Activated naive CD8-positive, alpha-beta T cell treated with anti-CD3 and anti-CD28 coated beads for 36 hours (primary cell): ENCODE results near the gene RELN. TPM values are rescaled to one million over a fixed set of nuclear protein-coding genes. Genes with fewer than 3 reads are reported as not detected.

ENCODE experiments used
- DNase-seq: peaks from one replicate; pipeline ENCODE4 v3.0.0; 2021
- H3K27ac Mint-ChIP-seq: one replicate; pipeline ENCODE4 v1.8.0; 2022; ENCODE audit warnings: mild to moderate bottlenecking, moderate library complexity, mixed read lengths
- H3K27me3 Mint-ChIP-seq: one replicate; pipeline ENCODE4 v1.8.0; 2022; ENCODE audit warnings: mild to moderate bottlenecking, mixed read lengths
- H3K36me3 Mint-ChIP-seq: one replicate; pipeline ENCODE4 v1.8.0; 2021; ENCODE audit warnings: mild to moderate bottlenecking, mixed read lengths
- H3K4me1 Mint-ChIP-seq: one replicate; pipeline ENCODE4 v1.8.0; 2021; ENCODE audit warnings: mixed read lengths
- H3K4me3 Mint-ChIP-seq: one replicate; pipeline ENCODE4 v1.8.0; 2022; ENCODE audit warnings: mild to moderate bottlenecking, moderate library complexity, mixed read lengths
- H3K9me3 Mint-ChIP-seq: one replicate; pipeline ENCODE4 v1.8.0; 2022; ENCODE audit warnings: mixed read lengths
- total RNA-seq, 2 experiments: library from RNA; stranded (reverse); gene quantifications; one replicate each; pipeline ENCODE4 v1.2.3, GENCODE V29; 2021

Gene RELN
- total RNA-seq, 2 experiments from 2014 or later: not detected

GRCh38 chr7:103762065-103762760 is 227.2 kb downstream of the RELN start:
- no peak for DNase-seq
- Mint-ChIP-seq H3K4me3 (no peak overlapping the region), H3K27ac (no peak overlapping the region), H3K27me3 (peaks cover 3% of the 10 kb centered on the region), H3K4me1 (no peaks in the 10 kb centered on the region), H3K9me3 (no peaks in the 10 kb centered on the region), H3K36me3 (no peaks in the 10 kb centered on the region)

GRCh38 chr7:103752995-103753394 is 236.5 kb downstream of the RELN start:
- H3K27ac Mint-ChIP-seq: no peak overlapping the region
- no peaks in the 10 kb centered on the region for H3K27me3 Mint-ChIP-seq
- no peak for DNase-seq
- no peak overlapping the region for H3K4me3 Mint-ChIP-seq
- no peaks in the 10 kb centered on the region for H3K4me1 Mint-ChIP-seq
- H3K9me3 Mint-ChIP-seq: no peaks in the 10 kb centered on the region
- H3K36me3 Mint-ChIP-seq: no peaks in the 10 kb centered on the region

GRCh38 chr7:103751311-103751880 is 238.1 kb downstream of the RELN start:
- DNase-seq: no peak
- H3K4me3 Mint-ChIP-seq: no peak overlapping the region
- no peaks in the 10 kb centered on the region for H3K4me1 Mint-ChIP-seq
- H3K27ac Mint-ChIP-seq: no peak overlapping the region
- no peaks in the 10 kb centered on the region for H3K9me3 Mint-ChIP-seq
- no peaks in the 10 kb centered on the region for H3K27me3 Mint-ChIP-seq
- no peaks in the 10 kb centered on the region for H3K36me3 Mint-ChIP-seq

GRCh38 chr7:103748680-103749079 is 240.8 kb downstream of the RELN start:
- H3K27ac Mint-ChIP-seq: no peak overlapping the region
- no peaks in the 10 kb centered on the region for H3K9me3 Mint-ChIP-seq
- no peaks in the 10 kb centered on the region for H3K36me3 Mint-ChIP-seq
- H3K27me3 Mint-ChIP-seq: no peaks in the 10 kb centered on the region
- no peak for DNase-seq
- H3K4me1 Mint-ChIP-seq: no peaks in the 10 kb centered on the region
- H3K4me3 Mint-ChIP-seq: no peak overlapping the region

- DNase-seq: no peak
- H3K27ac Mint-ChIP-seq: no peak overlapping the region
- no peaks in the 10 kb centered on the region for H3K9me3 Mint-ChIP-seq
- no peak overlapping the region for H3K4me3 Mint-ChIP-seq
- no peaks in the 10 kb centered on the region for H3K4me1 Mint-ChIP-seq
- no peaks in the 10 kb centered on the region for H3K36me3 Mint-ChIP-seq
- peaks cover 15% of the 10 kb centered on the region for H3K27me3 Mint-ChIP-seq
These were observed 254.1 kb downstream of the RELN start for GRCh38 chr7:103735377-103735776.

- Mint-ChIP-seq H3K27me3 (peaks cover 7% of the 10 kb centered on the region), H3K4me3 (no peak overlapping the region), H3K27ac (no peak overlapping the region), H3K4me1 (no peaks in the 10 kb centered on the region), H3K9me3 (no peaks in the 10 kb centered on the region), H3K36me3 (no peaks in the 10 kb centered on the region)
- DNase-seq: no peak
These were observed 258.3 kb downstream of the RELN start for GRCh38 chr7:103731169-103731568.

GRCh38 chr7:103729026-103729425 is 260.4 kb downstream of the RELN start:
- Mint-ChIP-seq H3K27ac (no peak overlapping the region), H3K4me3 (no peak overlapping the region), H3K27me3 (peaks cover 7% of the 10 kb centered on the region), H3K36me3 (no peaks in the 10 kb centered on the region), H3K9me3 (no peaks in the 10 kb centered on the region), H3K4me1 (no peaks in the 10 kb centered on the region)
- no peak for DNase-seq

- no peak for DNase-seq
- H3K9me3 Mint-ChIP-seq: no peaks in the 10 kb centered on the region
- H3K4me1 Mint-ChIP-seq: no peaks in the 10 kb centered on the region
- no peaks in the 10 kb centered on the region for H3K36me3 Mint-ChIP-seq
- H3K27me3 Mint-ChIP-seq: peaks cover 7% of the 10 kb centered on the region
- H3K27ac Mint-ChIP-seq: no peak overlapping the region
- H3K4me3 Mint-ChIP-seq: no peak overlapping the region
These were observed 261.4 kb downstream of the RELN start for GRCh38 chr7:103727982-103728610.

GRCh38 chr7:103719070-103719469 is 270.4 kb downstream of the RELN start:
- Mint-ChIP-seq H3K27me3 (peaks cover 22% of the 10 kb centered on the region), H3K4me3 (no peak overlapping the region), H3K27ac (no peak overlapping the region), H3K9me3 (no peaks in the 10 kb centered on the region), H3K4me1 (no peaks in the 10 kb centered on the region), H3K36me3 (no peaks in the 10 kb centered on the region)
- no peak for DNase-seq

GRCh38 chr7:103718482-103719061 is 270.9 kb downstream of the RELN start:
- Mint-ChIP-seq H3K36me3 (no peaks in the 10 kb centered on the region), H3K9me3 (no peaks in the 10 kb centered on the region), H3K4me1 (no peaks in the 10 kb centered on the region), H3K4me3 (no peak overlapping the region), H3K27ac (no peak overlapping the region), H3K27me3 (peaks cover 22% of the 10 kb centered on the region)
- no peak for DNase-seq

GRCh38 chr7:103717574-103717973 is 271.9 kb downstream of the RELN start:
- Mint-ChIP-seq H3K27ac (no peak overlapping the region), H3K4me1 (no peaks in the 10 kb centered on the region), H3K27me3 (peaks cover 22% of the 10 kb centered on the region), H3K9me3 (no peaks in the 10 kb centered on the region), H3K4me3 (no peak overlapping the region), H3K36me3 (no peaks in the 10 kb centered on the region)
- no peak for DNase-seq

- H3K27ac Mint-ChIP-seq: no peak overlapping the region
- H3K4me3 Mint-ChIP-seq: no peak overlapping the region
- no peaks in the 10 kb centered on the region for H3K4me1 Mint-ChIP-seq
- DNase-seq: no peak
- H3K9me3 Mint-ChIP-seq: no peaks in the 10 kb centered on the region
- peaks cover 18% of the 10 kb centered on the region for H3K27me3 Mint-ChIP-seq
- H3K36me3 Mint-ChIP-seq: no peaks in the 10 kb centered on the region
These were observed 273.9 kb downstream of the RELN start for GRCh38 chr7:103715376-103716120.

GRCh38 chr7:103714376-103714927 is 275.0 kb downstream of the RELN start:
- no peaks in the 10 kb centered on the region for H3K9me3 Mint-ChIP-seq
- H3K27ac Mint-ChIP-seq: no peak overlapping the region

GRCh38 chr7:103712991-103713778 is 276.3 kb downstream of the RELN start:
- H3K36me3 Mint-ChIP-seq: no peaks in the 10 kb centered on the region
- no peaks in the 10 kb centered on the region for H3K9me3 Mint-ChIP-seq
- H3K4me3 Mint-ChIP-seq: no peak overlapping the region
- H3K27ac Mint-ChIP-seq: no peak overlapping the region
- no peaks in the 10 kb centered on the region for H3K4me1 Mint-ChIP-seq
- DNase-seq: no peak
- peaks cover 18% of the 10 kb centered on the region for H3K27me3 Mint-ChIP-seq

More at GRCh38 chr7:103714376-103714927, 275.0 kb downstream of the RELN start:
- Mint-ChIP-seq H3K4me3 (no peak overlapping the region), H3K27me3 (peaks cover 18% of the 10 kb centered on the region), H3K36me3 (no peaks in the 10 kb centered on the region), H3K4me1 (no peaks in the 10 kb centered on the region)
- DNase-seq: no peak
